H1 (cell line): ENCODE results near the gene OIP5.
"Not testable (repeated sequence)": the region's sequence is repeated elsewhere in the genome, so short reads cannot be mapped to it uniquely, and the experiment has no call there.

Source experiments
- CBX5 ChIP-seq: fragments of 300-800, 300-1000 bp; sonication (generic); IDR thresholded peaks from 2 replicates; pipeline ENCODE4 v1.7.1; 2016; ENCODE audit warnings: antibody characterized with exemption, low read length, low read depth
- JUN ChIP-seq: IDR thresholded peaks from 2 replicates; pipeline ENCODE4 v1.6.1; 2011; ENCODE audit warnings: low read depth, mild to moderate bottlenecking, improper control_type of control experiment, low read length
- POLR2A ChIP-seq, 2 experiments: IDR thresholded peaks; 1 replicate in 1 of 2; 2 replicates in 1 of 2; pipeline ENCODE4 v1.6.1; 2011; ENCODE audit warnings: low read depth in 2 of 2, low read length in 2 of 2, mild to moderate bottlenecking in 2 of 2; ENCODE audit errors: control extremely low read depth in 1 of 2
- POLR2AphosphoS5 ChIP-seq: IDR thresholded peaks from 2 replicates; pipeline ENCODE4 v1.6.1; 2011; ENCODE audit warnings: low read depth, low read length
- SIN3A ChIP-seq, 2 experiments: IDR thresholded peaks in 1 of 2; conservative IDR thresholded peaks in 1 of 2; 2 replicates each; pipeline ENCODE4 v1.6.1; 2011 to 2012; ENCODE audit warnings: low read length in 2 of 2, improper control_type of control experiment in 1 of 2, low read depth in 1 of 2, mild to moderate bottlenecking in 1 of 2
- SP2 ChIP-seq: IDR thresholded peaks from 2 replicates; pipeline ENCODE4 v1.6.1; 2012; ENCODE audit warnings: mild to moderate bottlenecking, low read length, inconsistent platforms
- YY1 ChIP-seq: IDR thresholded peaks from 2 replicates; pipeline ENCODE4 v1.6.1; 2011; ENCODE audit warnings: low read depth, mild to moderate bottlenecking, low read length
- TF ChIP-seq, protein P1 (sequence below): IDR thresholded peaks from 2 replicates; pipeline ENCODE4 v1.6.1; 2011; ENCODE audit warnings: low read length, improper control_type of control experiment
- TF ChIP-seq, protein P2 (sequence below), 3 experiments: IDR thresholded peaks; 1 replicate in 2 of 3; 2 replicates in 1 of 3; pipeline versions ENCODE4 v1.5.1 to v1.6.1; 2011; ENCODE audit warnings: low read length in 3 of 3, mild to moderate bottlenecking in 3 of 3, inconsistent platforms in 2 of 3, low read depth in 1 of 3, moderate library complexity in 1 of 3; ENCODE audit not compliant: insufficient read depth in 1 of 3; ENCODE audit errors: control extremely low read depth in 1 of 3

GRCh38 chr15:41282980-41283652 is 49.3 kb downstream of the OIP5 start:
- not testable (repeated sequence) for TF ChIP-seq POLR2A (IDR thresholded peaks at IDR 0.05; ENCODE audit: control extremely low read depth in 1 of 2, low read depth in 2 of 2, low read length in 2 of 2); YY1; POLR2AphosphoS5; JUN; SP2; CBX5; SIN3A (conservative IDR thresholded peaks at IDR 0.05 in 1 of 2, IDR thresholded peaks at IDR 0.05 in 1 of 2; ENCODE audit: low read depth in 1 of 2, low read length in 2 of 2)
- TF ChIP-seq, protein P1, sequence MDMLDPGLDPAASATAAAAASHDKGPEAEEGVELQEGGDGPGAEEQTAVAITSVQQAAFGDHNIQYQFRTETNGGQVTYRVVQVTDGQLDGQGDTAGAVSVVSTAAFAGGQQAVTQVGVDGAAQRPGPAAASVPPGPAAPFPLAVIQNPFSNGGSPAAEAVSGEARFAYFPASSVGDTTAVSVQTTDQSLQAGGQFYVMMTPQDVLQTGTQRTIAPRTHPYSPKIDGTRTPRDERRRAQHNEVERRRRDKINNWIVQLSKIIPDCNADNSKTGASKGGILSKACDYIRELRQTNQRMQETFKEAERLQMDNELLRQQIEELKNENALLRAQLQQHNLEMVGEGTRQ: not testable (repeated sequence)
- TF ChIP-seq, protein P2, sequence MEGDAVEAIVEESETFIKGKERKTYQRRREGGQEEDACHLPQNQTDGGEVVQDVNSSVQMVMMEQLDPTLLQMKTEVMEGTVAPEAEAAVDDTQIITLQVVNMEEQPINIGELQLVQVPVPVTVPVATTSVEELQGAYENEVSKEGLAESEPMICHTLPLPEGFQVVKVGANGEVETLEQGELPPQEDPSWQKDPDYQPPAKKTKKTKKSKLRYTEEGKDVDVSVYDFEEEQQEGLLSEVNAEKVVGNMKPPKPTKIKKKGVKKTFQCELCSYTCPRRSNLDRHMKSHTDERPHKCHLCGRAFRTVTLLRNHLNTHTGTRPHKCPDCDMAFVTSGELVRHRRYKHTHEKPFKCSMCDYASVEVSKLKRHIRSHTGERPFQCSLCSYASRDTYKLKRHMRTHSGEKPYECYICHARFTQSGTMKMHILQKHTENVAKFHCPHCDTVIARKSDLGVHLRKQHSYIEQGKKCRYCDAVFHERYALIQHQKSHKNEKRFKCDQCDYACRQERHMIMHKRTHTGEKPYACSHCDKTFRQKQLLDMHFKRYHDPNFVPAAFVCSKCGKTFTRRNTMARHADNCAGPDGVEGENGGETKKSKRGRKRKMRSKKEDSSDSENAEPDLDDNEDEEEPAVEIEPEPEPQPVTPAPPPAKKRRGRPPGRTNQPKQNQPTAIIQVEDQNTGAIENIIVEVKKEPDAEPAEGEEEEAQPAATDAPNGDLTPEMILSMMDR (IDR thresholded peaks at IDR 0.05; ENCODE audit: control extremely low read depth in 1 of 3, insufficient read depth in 1 of 3, low read depth in 1 of 3, low read length in 3 of 3): not testable (repeated sequence)
